Mesothelial cell of epicardium (in vitro differentiated cells): Measurements from ENCODE around the gene ANKRD65. TPM values are rescaled to one million over a fixed set of nuclear protein-coding genes. Genes with fewer than 3 reads are reported as not detected.
"Not testable (repeated sequence)": the region's sequence is repeated elsewhere in the genome, so short reads cannot be mapped to it uniquely, and the experiment has no call there.

Experiments
- DNase-seq, 2 experiments: peaks; one replicate each; pipeline ENCODE4 v3.0.0; 2021; ENCODE audit warnings: low spot score in 2 of 2; ENCODE audit not compliant: unreplicated experiment in 2 of 2
- H3K27ac Mint-ChIP-seq: 2 replicates; pipeline ENCODE4 v1.8.0; 2021; ENCODE audit warnings: mixed read lengths
- H3K27me3 Mint-ChIP-seq: 2 replicates; pipeline ENCODE4 v1.8.0; 2021; ENCODE audit warnings: low read depth, mixed read lengths
- H3K36me3 Mint-ChIP-seq: 2 replicates; pipeline ENCODE4 v1.8.0; 2021; ENCODE audit warnings: mixed read lengths
- H3K4me1 Mint-ChIP-seq: 2 replicates; pipeline ENCODE4 v1.8.0; 2021; ENCODE audit warnings: mixed read lengths
- H3K4me3 Mint-ChIP-seq: 2 replicates; pipeline ENCODE4 v1.8.0; 2021; ENCODE audit warnings: mild to moderate bottlenecking, moderate library complexity, mixed read lengths
- H3K9me3 Mint-ChIP-seq: 2 replicates; pipeline ENCODE4 v1.8.0; 2021; ENCODE audit warnings: mixed read lengths
- total RNA-seq: library from RNA; stranded (reverse); gene quantifications from 3 replicates; pipeline ENCODE4 v1.2.1, GENCODE V29; 2021
- TF ChIP-seq, protein P1 (sequence below): fragments of 200-600 bp; sonication (generic); IDR thresholded peaks from one replicate; pipeline ENCODE4 v1.5.0; 2021; ENCODE audit warnings: antibody characterized with exemption; ENCODE audit not compliant: unreplicated experiment

ANKRD65 gene
- total RNA-seq, 1 donor from 2014 or later = 12.3 TPM

DNA sequence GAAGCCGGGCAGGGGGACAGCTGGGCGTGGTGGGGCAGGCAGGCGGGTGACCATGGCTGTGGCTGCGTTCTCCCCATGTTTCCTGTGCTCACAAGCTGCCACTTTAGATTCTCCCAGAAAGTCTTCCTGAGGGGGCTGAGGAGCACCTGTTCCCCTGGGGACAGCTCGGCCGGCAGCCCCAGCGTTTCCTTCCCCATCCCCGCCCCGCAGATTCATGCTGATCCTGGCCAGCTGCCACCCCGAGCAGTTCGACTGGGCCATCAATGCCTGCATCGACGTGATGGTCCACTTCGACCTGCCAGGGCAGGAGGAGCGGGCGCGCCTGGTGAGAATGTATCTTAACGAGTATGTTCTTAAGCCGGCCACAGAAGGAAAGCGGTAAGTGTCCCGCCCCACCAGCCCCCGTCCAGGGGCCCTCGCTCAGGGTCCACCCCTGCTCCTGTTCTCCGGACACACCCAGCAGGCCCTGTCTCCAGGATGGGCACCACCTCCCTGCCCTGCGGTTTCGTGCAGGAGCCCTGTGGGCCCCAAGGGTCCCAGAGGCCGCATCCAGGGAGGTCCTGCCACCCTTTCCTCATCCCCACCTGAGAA, 39.6 kb upstream of the ANKRD65 start:
- no peaks in the 10 kb centered on the region for H3K4me1 Mint-ChIP-seq
- TF ChIP-seq, protein P1, sequence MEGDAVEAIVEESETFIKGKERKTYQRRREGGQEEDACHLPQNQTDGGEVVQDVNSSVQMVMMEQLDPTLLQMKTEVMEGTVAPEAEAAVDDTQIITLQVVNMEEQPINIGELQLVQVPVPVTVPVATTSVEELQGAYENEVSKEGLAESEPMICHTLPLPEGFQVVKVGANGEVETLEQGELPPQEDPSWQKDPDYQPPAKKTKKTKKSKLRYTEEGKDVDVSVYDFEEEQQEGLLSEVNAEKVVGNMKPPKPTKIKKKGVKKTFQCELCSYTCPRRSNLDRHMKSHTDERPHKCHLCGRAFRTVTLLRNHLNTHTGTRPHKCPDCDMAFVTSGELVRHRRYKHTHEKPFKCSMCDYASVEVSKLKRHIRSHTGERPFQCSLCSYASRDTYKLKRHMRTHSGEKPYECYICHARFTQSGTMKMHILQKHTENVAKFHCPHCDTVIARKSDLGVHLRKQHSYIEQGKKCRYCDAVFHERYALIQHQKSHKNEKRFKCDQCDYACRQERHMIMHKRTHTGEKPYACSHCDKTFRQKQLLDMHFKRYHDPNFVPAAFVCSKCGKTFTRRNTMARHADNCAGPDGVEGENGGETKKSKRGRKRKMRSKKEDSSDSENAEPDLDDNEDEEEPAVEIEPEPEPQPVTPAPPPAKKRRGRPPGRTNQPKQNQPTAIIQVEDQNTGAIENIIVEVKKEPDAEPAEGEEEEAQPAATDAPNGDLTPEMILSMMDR = no peak
- H3K27ac Mint-ChIP-seq = no peak overlapping the region
- H3K9me3 Mint-ChIP-seq = no peaks in the 10 kb centered on the region
- H3K36me3 Mint-ChIP-seq = no peaks in the 10 kb centered on the region
- no peak overlapping the region for H3K4me3 Mint-ChIP-seq
- H3K27me3 Mint-ChIP-seq = no peaks in the 10 kb centered on the region
- DNase-seq = no peak

DNA sequence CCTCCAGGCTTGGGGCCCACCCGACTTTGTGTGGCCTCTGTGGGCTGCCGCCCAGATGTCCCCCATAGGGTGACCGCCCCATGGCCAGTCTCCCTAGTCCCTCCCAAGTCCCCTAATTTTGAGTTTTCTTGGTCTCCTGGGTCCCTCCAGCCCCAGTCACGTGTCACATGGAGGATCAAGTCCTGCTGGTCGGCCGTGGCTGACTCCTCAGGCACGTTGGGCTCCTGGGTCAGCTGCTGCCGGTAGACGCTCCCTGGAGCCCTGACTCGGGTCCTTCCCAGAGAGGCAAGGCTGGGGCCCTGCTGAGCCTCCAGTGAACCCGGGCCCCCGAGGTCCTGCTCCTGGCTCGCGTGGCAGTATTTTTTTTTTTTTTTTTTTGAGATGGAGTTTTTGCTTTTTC, 38.6 kb upstream of the ANKRD65 start:
- H3K27ac Mint-ChIP-seq, DNase-seq, H3K9me3 Mint-ChIP-seq, H3K4me1 Mint-ChIP-seq, H3K4me3 Mint-ChIP-seq, H3K36me3 Mint-ChIP-seq, H3K27me3 Mint-ChIP-seq: not testable (repeated sequence)

DNA sequence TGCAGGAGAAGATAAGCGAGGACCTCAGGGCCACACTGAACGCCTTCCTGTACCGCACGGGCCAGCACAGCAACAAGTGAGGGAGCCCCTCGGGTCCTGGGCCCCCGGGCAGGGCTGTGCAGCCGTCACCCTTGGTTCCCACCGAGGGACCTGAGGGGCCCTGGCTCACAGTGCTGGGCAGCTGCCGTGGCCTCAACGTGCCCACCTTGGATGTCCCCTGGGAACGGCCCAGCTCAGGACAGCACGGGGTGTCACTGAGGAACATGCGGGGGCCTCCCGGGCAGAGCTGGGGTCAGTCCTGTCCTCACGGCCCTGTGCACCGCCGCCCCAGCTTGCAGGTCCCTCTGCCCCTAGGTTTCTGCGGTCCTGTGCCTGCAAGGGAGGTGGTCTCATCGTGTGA, 38.1 kb upstream of the ANKRD65 start:
- not testable (repeated sequence) for H3K36me3 Mint-ChIP-seq, H3K9me3 Mint-ChIP-seq, H3K27ac Mint-ChIP-seq, H3K4me3 Mint-ChIP-seq, H3K27me3 Mint-ChIP-seq, DNase-seq, H3K4me1 Mint-ChIP-seq

DNA sequence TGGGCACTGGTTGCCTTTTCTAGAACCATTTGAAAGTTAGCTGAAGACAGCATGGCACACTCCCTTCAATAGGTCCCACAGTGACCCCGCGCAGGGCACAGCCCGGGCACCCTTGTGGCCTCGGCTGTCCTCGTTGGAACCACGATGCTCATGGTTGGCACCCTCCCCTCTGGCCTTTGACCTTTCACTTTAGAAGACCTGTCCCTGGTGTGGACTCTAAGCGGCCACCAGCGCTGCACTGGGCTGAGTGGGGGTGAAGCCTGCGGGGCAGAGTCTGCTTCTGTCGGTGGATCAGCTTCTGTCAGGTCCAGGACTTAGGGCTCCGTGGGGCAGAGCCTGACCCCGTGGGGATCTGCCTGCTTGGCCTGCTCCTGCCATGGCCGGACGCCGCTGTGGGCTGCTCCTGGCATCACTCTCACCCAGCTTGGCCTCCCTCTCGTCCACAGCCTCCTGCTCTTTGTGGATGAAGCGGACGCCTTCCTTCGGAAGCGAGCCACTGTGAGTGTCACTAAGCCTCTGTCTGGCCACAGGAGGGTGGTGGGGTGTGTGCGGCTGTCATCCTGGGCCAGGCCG, 35.7 kb upstream of the ANKRD65 start:
- not testable (repeated sequence) for H3K27ac Mint-ChIP-seq, H3K36me3 Mint-ChIP-seq, H3K9me3 Mint-ChIP-seq, DNase-seq, H3K27me3 Mint-ChIP-seq, H3K4me1 Mint-ChIP-seq, H3K4me3 Mint-ChIP-seq

DNA sequence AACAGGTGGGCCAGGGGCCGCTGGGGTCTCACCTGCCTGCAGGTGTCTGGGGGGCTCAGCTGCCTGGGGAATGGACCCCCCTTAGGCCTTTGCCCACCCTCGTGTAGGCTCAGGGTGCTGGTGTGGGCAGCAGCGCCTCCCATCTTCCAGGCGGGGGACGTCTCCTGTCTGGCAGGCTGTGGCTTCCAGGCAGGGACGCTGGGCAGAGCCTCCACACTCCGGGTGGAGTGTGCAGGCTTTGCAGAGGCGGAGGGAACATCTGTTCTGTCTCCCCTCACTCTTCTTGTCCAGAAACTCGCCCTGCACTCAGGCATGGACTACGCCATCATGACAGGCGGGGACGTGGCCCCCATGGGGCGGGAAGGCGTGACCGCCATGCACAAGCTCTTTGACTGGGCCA, 34.9 kb upstream of the ANKRD65 start:
- H3K4me1 Mint-ChIP-seq, DNase-seq, H3K9me3 Mint-ChIP-seq, H3K27ac Mint-ChIP-seq, H3K4me3 Mint-ChIP-seq, H3K36me3 Mint-ChIP-seq, H3K27me3 Mint-ChIP-seq: not testable (repeated sequence)

DNA sequence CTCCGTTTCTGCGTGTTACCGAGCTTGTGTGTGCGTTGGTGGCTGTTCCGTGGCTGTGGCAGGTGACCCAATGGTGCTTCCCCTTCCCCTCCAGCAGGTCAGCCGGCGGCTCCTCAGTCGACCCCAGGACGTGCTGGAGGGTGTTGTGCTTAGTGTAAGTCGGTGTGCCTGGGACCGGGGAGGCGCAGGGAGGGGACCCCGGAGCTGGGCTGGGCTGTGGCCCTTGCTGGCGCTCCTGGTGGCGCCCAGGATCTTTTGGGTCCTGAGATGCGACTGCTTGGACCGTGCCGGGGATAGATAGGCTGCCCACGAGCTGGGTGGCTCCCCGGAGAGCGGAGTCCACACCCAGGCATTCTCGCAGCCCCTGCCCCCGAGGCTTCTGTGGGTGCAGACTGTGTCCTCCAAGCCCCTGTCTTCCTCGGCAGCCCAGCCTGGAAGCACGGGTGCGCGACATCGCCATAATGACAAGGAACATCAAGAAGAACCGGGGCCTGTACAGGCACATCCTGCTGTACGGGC, 34.3 kb upstream of the ANKRD65 start:
- Mint-ChIP-seq H3K9me3 (no peaks in the 10 kb centered on the region), H3K4me3 (no peak overlapping the region), H3K36me3 (no peaks in the 10 kb centered on the region), H3K27ac (no peak overlapping the region), H3K27me3 (no peaks in the 10 kb centered on the region), H3K4me1 (no peaks in the 10 kb centered on the region)
- DNase-seq = no peak
- TF ChIP-seq, protein P1 = no peak

DNA sequence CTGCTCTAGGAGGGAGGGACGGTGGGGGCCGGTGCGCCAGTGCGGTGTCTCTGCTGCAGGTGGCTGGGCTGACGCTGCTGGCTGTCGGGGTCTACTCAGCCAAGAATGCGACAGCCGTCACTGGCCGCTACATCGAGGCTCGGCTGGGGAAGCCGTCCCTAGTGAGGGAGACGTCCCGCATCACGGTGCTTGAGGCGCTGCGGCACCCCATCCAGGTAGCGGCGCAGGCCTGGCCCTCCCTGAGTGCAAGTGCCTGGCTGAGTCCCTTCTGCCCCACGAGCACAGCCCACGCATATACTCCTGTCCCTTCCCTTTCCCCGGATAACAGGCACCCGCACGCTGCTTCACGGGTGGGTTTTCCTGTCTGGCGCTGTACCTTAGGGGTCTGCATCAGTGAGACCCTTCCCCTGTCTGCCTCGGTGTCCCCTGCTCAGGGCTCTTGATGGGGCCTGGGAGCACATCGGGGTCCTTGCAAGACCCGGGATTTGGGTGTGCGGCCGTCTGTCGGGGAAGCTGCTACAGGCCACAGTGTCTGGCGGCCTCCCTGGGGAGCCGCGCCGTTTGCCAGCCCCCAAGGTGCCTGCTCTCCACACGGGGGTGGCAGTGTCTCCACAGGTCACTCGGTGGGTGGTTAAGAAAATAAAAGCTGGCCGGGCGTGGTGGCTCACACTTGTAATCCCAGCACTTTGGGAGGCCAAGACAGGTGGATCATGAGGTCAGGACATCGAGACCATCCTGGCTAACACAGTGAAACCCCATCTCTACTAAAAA, 33.4 kb upstream of the ANKRD65 start:
- not testable (repeated sequence) for H3K4me3 Mint-ChIP-seq, H3K9me3 Mint-ChIP-seq, H3K27ac Mint-ChIP-seq, H3K27me3 Mint-ChIP-seq, H3K36me3 Mint-ChIP-seq, DNase-seq, H3K4me1 Mint-ChIP-seq

DNA sequence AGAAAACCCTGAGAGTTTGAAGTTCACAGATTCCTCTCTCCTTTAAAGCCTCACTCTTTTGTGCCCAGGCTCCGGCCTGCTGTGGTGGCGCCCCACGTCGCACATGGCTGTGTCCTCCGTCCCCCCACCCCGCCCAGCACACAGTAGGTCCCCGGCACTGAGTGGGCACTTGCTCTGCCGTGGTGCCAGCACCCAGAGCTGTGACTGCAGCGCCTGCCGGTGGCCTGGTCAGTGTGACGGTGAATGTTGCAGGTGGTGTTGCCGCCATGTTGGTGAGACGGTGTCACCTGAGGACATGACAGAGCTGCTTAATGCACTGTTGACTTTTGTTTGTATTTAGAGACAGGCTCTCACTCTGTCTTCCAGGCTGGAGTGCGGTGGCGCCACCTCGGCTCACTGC, 31.8 kb upstream of the ANKRD65 start:
- Mint-ChIP-seq H3K36me3 (no peaks in the 10 kb centered on the region), H3K27ac (no peak overlapping the region), H3K4me1 (no peaks in the 10 kb centered on the region), H3K4me3 (no peak overlapping the region), H3K9me3 (no peaks in the 10 kb centered on the region), H3K27me3 (peaks cover 8% of the 10 kb centered on the region)
- TF ChIP-seq, protein P1 = no peak
- no peak for DNase-seq

DNA sequence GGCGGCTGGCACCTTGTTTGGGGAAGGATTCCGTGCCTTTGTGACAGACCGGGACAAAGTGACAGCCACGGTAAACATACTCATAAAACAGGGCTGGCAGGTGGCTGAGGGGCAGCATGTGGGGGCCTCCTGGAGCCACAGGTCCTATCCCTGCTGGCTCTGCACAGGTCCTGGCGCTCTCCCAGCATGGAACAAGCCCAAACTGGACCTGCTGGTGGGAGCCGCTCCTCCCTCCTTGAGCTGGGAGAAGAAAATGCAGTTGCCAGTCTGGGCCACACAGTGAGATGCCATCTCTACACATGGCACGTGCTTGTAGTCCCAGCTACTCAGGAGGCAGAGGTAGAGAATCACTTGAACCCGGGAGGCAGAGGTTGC, 31.3 kb upstream of the ANKRD65 start:
- DNase-seq, H3K36me3 Mint-ChIP-seq, H3K9me3 Mint-ChIP-seq, H3K27me3 Mint-ChIP-seq, H3K27ac Mint-ChIP-seq, H3K4me3 Mint-ChIP-seq, H3K4me1 Mint-ChIP-seq: not testable (repeated sequence)
